CD4-positive, alpha-beta T cell treated with Interferon gamma for 1 hour (primary cell): ENCODE results near the gene VEGFA.

ENCODE experiments used
- DNase-seq: peaks from one replicate; pipeline ENCODE4 v3.0.0-alpha.2; 2020

The VEGFA gene

DNA sequence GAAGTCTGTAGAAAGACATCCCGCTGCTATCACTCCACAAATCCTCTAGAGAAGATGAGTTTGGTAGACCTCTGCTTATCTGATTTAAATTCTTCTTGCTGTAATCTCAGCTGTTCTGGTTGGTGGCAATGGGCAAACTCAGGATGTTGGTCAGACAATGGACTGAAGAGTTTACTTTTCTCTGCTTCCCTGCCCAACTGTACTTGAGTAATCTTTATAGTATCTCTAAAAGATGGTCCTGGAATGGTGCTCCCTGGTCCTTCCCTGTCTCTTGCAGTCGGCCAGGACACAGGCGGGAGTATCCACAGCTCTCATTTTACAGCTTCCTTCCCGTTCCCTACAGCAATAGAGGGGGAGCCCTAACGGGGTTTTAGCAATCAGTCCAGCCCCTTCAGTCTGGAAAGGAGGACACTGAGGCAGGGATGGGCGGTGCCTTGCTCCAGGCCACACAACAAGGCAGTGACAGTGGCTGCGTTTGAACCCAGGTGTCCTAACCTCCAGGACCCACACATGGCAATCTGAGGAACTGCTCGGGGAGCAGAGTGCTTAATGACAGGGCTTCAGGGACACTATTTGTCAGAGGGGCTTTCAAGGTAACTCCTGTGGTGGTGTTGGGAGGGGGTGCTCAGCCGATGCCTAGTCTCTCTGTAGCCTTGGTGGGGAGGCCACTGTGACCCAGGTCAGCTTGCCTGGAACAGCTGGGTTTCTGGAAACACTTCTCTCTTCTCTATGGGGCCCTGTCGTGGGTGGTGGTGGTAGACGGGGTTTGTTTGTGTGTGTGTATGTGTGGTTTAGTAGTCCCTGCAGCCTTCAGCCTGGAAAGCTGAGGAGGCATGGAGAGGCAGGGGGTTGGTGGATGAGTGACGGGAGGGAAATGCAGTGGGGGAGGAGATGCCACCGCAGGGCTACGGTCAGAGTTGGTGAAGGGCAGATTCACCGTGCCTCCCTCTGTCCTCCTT, 9.5 kb upstream of the VEGFA start:
- no peak for DNase-seq

GRCh38 chr6:43761666-43762409, 8.2 kb upstream of the VEGFA start:
- DNase-seq: no peak

DNA sequence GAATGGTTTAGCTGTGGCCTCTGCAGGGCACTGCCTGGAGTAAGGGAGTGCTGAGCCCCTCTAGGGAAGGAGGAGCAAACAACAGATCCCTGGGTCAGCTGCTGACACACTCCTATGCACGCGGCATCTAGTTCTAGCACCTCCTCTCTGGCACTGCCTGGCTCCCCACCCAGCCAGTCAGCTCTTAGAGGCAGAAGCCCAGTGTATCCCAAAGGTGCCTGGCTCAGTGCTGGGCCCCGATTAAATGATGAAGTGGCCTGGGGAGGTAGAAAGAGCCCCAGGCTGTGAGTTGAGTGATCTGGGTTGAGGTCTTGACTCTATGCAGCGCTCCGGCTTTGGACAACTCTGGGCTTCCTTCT, 7.6 kb upstream of the VEGFA start:
- DNase-seq: no peak

- DNase-seq: no peak
Observed at GRCh38 chr6:43762966-43763695, 6.9 kb upstream of the VEGFA start.

- no peak for DNase-seq
Observed at GRCh38 chr6:43763812-43764522, 6.0 kb upstream of the VEGFA start.

GRCh38 chr6:43764772-43765171, 5.2 kb upstream of the VEGFA start:
- DNase-seq: no peak

DNA sequence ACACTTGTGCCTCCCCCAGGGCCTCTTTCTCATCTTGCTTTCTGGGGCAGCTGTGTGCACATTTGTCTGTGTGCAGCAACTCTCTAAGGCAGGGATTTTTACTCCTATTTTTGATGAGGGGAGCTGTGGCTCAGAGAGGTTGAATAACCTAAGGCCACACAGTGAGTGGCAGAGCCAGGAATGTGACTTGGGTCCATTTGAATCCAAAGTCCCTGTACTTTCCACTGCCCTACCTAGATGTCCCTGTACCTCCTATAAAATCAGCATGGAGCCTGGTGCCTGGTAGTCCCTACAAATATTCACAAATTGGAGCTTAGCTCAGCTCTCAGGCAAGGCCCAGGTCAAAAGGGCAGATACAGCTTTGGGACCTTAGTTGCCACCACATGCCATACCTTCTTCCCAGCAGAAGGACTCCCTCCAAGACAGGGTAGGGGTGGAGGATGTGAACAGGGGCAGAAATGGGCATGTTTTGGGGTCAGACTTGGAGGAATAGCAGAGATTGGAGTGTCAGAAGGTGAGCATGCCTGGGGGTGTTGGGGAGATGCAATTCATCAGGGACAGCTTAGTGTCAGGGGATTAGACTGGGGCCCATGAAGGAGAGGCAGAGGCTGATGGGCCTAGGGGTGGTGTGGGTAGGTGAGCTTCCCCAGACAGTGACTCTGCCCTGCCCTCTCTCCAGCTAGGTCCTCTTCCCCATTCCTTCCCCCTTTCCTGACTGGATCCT, 4.1 kb upstream of the VEGFA start:
- DNase-seq: no peak

DNA sequence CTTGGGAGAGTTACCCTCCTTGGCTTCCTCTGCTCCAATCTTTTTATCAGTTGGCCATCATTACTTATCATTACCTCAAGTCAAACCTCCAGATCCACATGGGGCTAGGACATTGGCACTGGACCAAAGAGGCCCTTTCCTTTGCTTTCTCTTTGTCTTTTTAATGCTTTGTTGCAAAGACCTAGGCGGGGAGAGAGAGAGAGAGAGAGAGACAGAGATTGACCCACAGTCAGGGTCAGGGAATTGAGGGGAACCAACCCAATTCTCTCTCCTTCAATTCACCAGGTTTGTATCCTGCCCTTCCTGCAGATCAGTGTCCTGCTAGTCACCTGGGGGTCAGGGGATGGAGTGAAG, 3.5 kb upstream of the VEGFA start:
- DNase-seq: no peak

GRCh38 chr6:43766964-43767461, 3.0 kb upstream of the VEGFA start:
- no peak for DNase-seq

DNA sequence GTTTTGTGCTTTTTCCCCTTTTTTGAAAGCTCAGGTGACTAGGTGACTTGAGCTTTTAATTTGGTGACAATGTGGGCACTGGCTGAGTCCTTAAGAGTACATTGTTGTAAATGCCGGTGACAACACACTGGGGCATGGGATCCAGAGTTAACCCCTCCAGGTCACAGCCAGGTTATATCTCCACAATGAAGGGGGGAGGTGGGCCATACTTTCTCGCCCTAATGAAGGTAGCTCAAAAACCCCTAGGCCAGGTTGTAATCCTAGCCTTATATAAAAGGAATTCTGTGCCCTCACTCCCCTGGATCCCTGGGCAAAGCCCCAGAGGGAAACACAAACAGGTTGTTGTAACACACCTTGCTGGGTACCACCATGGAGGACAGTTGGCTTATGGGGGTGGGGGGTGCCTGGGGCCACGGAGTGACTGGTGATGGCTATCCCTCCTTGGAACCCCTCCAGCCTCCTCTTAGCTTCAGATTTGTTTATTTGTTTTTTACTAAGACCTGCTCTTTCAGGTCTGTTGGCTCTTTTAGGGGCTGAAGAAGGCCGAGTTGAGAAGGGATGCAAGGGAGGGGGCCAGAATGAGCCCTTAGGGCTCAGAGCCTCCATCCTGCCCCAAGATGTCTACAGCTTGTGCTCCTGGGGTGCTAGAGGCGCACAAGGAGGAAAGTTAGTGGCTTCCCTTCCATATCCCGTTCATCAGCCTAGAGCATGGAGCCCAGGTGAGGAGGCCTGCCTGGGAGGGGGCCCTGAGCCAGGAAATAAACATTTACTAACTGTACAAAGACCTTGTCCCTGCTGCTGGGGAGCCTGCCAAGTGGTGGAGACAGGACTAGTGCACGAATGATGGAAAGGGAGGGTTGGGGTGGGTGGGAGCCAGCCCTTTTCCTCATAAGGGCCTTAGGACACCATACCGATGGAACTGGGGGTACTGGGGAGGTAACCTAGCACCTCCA, 2.2 kb upstream of the VEGFA start:
- no peak for DNase-seq

GRCh38 chr6:43768506-43768860, 1.5 kb upstream of the VEGFA start:
- no peak for DNase-seq

DNA sequence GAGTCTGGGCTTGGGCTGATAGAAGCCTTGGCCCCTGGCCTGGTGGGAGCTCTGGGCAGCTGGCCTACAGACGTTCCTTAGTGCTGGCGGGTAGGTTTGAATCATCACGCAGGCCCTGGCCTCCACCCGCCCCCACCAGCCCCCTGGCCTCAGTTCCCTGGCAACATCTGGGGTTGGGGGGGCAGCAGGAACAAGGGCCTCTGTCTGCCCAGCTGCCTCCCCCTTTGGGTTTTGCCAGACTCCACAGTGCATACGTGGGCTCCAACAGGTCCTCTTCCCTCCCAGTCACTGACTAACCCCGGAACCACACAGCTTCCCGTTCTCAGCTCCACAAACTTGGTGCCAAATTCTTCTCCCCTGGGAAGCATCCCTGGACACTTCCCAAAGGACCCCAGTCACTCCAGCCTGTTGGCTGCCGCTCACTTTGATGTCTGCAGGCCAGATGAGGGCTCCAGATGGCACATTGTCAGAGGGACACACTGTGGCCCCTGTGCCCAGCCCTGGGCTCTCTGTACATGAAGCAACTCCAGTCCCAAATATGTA, 957 bp upstream of the VEGFA start:
- no peak for DNase-seq

DNA sequence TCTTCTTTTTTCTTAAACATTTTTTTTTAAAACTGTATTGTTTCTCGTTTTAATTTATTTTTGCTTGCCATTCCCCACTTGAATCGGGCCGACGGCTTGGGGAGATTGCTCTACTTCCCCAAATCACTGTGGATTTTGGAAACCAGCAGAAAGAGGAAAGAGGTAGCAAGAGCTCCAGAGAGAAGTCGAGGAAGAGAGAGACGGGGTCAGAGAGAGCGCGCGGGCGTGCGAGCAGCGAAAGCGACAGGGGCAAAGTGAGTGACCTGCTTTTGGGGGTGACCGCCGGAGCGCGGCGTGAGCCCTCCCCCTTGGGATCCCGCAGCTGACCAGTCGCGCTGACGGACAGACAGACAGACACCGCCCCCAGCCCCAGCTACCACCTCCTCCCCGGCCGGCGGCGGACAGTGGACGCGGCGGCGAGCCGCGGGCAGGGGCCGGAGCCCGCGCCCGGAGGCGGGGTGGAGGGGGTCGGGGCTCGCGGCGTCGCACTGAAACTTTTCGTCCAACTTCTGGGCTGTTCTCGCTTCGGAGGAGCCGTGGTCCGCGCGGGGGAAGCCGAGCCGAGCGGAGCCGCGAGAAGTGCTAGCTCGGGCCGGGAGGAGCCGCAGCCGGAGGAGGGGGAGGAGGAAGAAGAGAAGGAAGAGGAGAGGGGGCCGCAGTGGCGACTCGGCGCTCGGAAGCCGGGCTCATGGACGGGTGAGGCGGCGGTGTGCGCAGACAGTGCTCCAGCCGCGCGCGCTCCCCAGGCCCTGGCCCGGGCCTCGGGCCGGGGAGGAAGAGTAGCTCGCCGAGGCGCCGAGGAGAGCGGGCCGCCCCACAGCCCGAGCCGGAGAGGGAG, 580 bp downstream of the VEGFA start:
- DNase-seq: peak; percentile 32

DNA sequence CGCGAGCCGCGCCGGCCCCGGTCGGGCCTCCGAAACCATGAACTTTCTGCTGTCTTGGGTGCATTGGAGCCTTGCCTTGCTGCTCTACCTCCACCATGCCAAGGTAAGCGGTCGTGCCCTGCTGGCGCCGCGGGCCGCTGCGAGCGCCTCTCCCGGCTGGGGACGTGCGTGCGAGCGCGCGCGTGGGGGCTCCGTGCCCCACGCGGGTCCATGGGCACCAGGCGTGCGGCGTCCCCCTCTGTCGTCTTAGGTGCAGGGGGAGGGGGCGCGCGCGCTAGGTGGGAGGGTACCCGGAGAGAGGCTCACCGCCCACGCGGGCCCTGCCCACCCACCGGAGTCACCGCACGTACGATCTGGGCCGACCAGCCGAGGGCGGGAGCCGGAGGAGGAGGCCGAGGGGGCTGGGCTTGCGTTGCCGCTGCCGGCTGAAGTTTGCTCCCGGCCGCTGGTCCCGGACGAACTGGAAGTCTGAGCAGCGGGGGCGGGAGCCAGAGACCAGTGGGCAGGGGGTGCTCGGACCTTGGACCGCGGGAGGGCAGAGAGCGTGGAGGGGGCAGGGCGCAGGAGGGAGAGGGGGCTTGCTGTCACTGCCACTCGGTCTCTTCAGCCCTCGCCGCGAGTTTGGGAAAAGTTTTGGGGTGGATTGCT, 1.3 kb downstream of the VEGFA start:
- DNase-seq: peak; percentile 35

DNA sequence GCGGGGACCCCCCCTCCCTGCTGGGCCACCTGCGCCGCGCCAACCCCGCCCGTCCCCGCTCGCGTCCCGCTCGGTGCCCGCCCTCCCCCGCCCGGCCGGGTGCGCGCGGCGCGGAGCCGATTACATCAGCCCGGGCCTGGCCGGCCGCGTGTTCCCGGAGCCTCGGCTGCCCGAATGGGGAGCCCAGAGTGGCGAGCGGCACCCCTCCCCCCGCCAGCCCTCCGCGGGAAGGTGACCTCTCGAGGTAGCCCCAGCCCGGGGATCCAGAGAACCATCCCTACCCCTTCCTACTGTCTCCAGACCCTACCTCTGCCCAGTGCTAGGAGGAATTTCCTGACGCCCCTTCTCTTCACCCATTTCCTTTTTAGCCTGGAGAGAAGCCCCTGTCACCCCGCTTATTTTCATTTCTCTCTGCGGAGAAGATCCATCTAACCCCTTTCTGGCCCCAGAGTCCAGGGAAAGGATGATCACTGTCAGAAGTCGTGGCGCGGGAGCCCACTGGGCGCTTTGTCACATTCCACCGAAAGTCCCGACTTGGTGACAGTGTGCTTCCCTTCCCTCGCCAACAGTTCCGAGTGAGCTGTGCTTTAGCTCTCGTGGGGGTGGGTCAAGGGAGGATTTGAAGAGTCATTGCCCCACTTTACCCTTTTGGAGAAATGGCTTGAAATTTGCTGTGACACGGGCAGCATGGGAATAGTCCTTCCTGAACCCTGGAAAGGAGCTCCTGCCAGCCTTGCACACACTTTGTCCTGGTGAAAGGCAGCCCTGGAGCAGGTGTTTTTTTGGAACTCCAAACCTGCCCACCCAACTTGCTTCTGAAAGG, 2.1 kb downstream of the VEGFA start:
- peak; percentile 18 for DNase-seq

GRCh38 chr6:43772681-43773049, 2.7 kb downstream of the VEGFA start:
- DNase-seq: no peak

GRCh38 chr6:43773050-43773979, 3.3 kb downstream of the VEGFA start:
- DNase-seq: peak; percentile 45
